Tongue (tissue), 2 donors: ENCODE data around the gene TBX2. TPM values are rescaled to one million over a fixed set of nuclear protein-coding genes. Genes with fewer than 3 reads are reported as not detected.
"Not testable (repeated sequence)": the region's sequence is repeated elsewhere in the genome, so short reads cannot be mapped to it uniquely, and the experiment has no call there.

ENCODE experiments used
- DNase-seq: peaks from one replicate; pipeline ENCODE4 v3.0.0-alpha.2; 2015
- total RNA-seq: library from RNA; depleted of rRNA; stranded (reverse); fragments of >200 nt; gene quantifications from one replicate; pipeline ENCODE4 v1.2.3, GENCODE V29; 2014

The TBX2 gene
- 10.5 TPM for total RNA-seq

GRCh38 chr17:61399131-61400065 is at the start of gene TBX2:
Gene TBX2 (plus strand): TSS chr17:61399843. CDS start chr17:61400177, 334 bp downstream.
- DNase-seq = peak; percentile 89

- peak; percentile 39 for DNase-seq
These were observed 47.8 kb upstream of the TBX2 start for GRCh38 chr17:61351745-61352407.

- DNase-seq = no peak
These were observed 47.3 kb upstream of the TBX2 start for GRCh38 chr17:61352408-61352770.

GRCh38 chr17:61352781-61353491 is 46.7 kb upstream of the TBX2 start:
- DNase-seq = peak; percentile 44

- DNase-seq = no peak
These were observed 46.0 kb upstream of the TBX2 start for GRCh38 chr17:61353615-61354014.

- DNase-seq = no peak
These were observed 44.5 kb upstream of the TBX2 start for GRCh38 chr17:61354895-61355874.

GRCh38 chr17:61357061-61357460 is 42.6 kb upstream of the TBX2 start:
- not testable (repeated sequence) for DNase-seq

GRCh38 chr17:61359513-61359912 is 40.1 kb upstream of the TBX2 start:
- DNase-seq = not testable (repeated sequence)

- DNase-seq = no peak
These were observed 39.2 kb upstream of the TBX2 start for GRCh38 chr17:61360318-61360943.

GRCh38 chr17:61361084-61361483 is 38.6 kb upstream of the TBX2 start:
- no peak for DNase-seq

GRCh38 chr17:61362396-61362795 is 37.2 kb upstream of the TBX2 start:
- no peak for DNase-seq

GRCh38 chr17:61362852-61363600 is 36.6 kb upstream of the TBX2 start:
- no peak for DNase-seq

- DNase-seq = no peak
These were observed 35.8 kb upstream of the TBX2 start for GRCh38 chr17:61363601-61364462.

- DNase-seq = no peak
These were observed 35.2 kb upstream of the TBX2 start for GRCh38 chr17:61364463-61364846.

- no peak for DNase-seq
These were observed 33.4 kb upstream of the TBX2 start for GRCh38 chr17:61366076-61366714.

GRCh38 chr17:61366715-61367413 is 32.8 kb upstream of the TBX2 start:
- DNase-seq = no peak

- no peak for DNase-seq
These were observed 31.4 kb upstream of the TBX2 start for GRCh38 chr17:61368049-61368831.
